ENCODE results near the gene CTU2. TPM values are rescaled to one million over a fixed set of nuclear protein-coding genes. Genes with fewer than 3 reads are reported as not detected.

The CTU2 gene
- total RNA-seq, 1 donor from 2014 or later = 20.6 TPM

- intact Hi-C loops (cut with DNase I) = no loop called here
- no peak for DNase-seq (ENCODE audit: low spot score)
- ATAC-seq = no peak
These were observed 57.3 kb downstream of the CTU2 start for GRCh38 chr16:88763502-88764053.

- intact Hi-C loops (cut with DNase I) = no loop called here
- ATAC-seq (no peak), DNase-seq (ENCODE audit: low spot score) (no peak)
These were observed 57.8 kb downstream of the CTU2 start for GRCh38 chr16:88764080-88764479.

GRCh38 chr16:88764913-88765349 is 58.6 kb downstream of the CTU2 start:
- DNase-seq (ENCODE audit: low spot score) (no peak), ATAC-seq (no peak)
- intact Hi-C loops (cut with DNase I) = no loop called here

Small RNA genes within 50 kb of the gene (microRNA-seq; reads per million reads assigned to microRNA genes)
- gene MIR4722 = not detected

Other genes with a start within 250 kb of the CTU2 start
- gene ZC3H18, start 136.1 kb upstream of the CTU2 start, total RNA-seq = 46.9 TPM
- gene IL17C, start 67.9 kb upstream of the CTU2 start, total RNA-seq = not detected
- gene CYBA, start 55.5 kb upstream of the CTU2 start, total RNA-seq = 87.4 TPM
- 64.4 TPM for gene MVD, start 43.4 kb upstream of the CTU2 start, total RNA-seq
- 0.53 TPM for gene SNAI3, start 20.0 kb upstream of the CTU2 start, total RNA-seq
- 28.6 TPM for gene RNF166, start 95 bp upstream of the CTU2 start, total RNA-seq
- gene PIEZO1, start 78.7 kb downstream of the CTU2 start, total RNA-seq = 111 TPM
- gene CDT1, start 97.3 kb downstream of the CTU2 start, total RNA-seq = 0.76 TPM
- gene APRT, start 105.4 kb downstream of the CTU2 start, total RNA-seq = 46.0 TPM
- gene GALNS, start 150.4 kb downstream of the CTU2 start, total RNA-seq = 41.1 TPM
- 41.2 TPM for gene TRAPPC2L, start 150.6 kb downstream of the CTU2 start, total RNA-seq
- not detected for gene PABPN1L, start 160.2 kb downstream of the CTU2 start, total RNA-seq

Measured in sciatic nerve (tissue), 2 donors.